AG04450 (cell line): ENCODE data around the gene DENND4B. TPM values are rescaled to one million over a fixed set of nuclear protein-coding genes. Genes with fewer than 3 reads are reported as not detected.

Experiments used
- polyA plus RNA-seq: library from polyadenylated mRNA; depleted of rRNA; stranded (reverse); fragments of >200 nt; gene quantifications from 2 replicates; pipeline ENCODE4 v1.2.3, GENCODE V29; 2011; rRNA removed
- small RNA-seq: library from RNA; depleted of rRNA; stranded (forward); fragments of <200 nt; gene quantifications from one replicate; pipeline ENCODE3, GENCODE V24; 2012; ENCODE audit warnings: low read depth; ENCODE audit not compliant: insufficient read length

DENND4B gene
- polyA plus RNA-seq, 1 experiment, result 10.3 TPM

Small RNA genes lying within 50 kb of the gene (small RNA-seq; reads per million reads assigned to genes)
- gene AL831737.1 (not detected), gene MIR6737 (not detected)

Other genes starting within 250 kb of the DENND4B start
- gene INTS3, start 218.7 kb downstream of the DENND4B start, polyA plus RNA-seq, result 44.5 and 45.1 TPM in 2 replicates
- gene SLC27A3, start 171.3 kb downstream of the DENND4B start, polyA plus RNA-seq, result 9.9 and 14.3 TPM in 2 replicates
- gene GATAD2B, start 23.7 kb downstream of the DENND4B start, polyA plus RNA-seq, result 4.8 and 6.8 TPM in 2 replicates
- gene CRTC2, start 11.9 kb upstream of the DENND4B start, polyA plus RNA-seq, result 12.7 and 13.8 TPM in 2 replicates
- 84.0 and 98.6 TPM in 2 replicates for gene SLC39A1, start 16.8 kb upstream of the DENND4B start, polyA plus RNA-seq
- gene CREB3L4, start 21.2 kb upstream of the DENND4B start, polyA plus RNA-seq, result 7.7 and 10.0 TPM in 2 replicates
- 159 and 160 TPM in 2 replicates for gene JTB, start 31.0 kb upstream of the DENND4B start, polyA plus RNA-seq
- gene RAB13, start 39.6 kb upstream of the DENND4B start, polyA plus RNA-seq, result 250 and 259 TPM in 2 replicates
- gene RPS27, start 44.0 kb upstream of the DENND4B start, polyA plus RNA-seq, result 6,731 and 8,507 TPM in 2 replicates
- 0.01 TPM in 1 of 2 replicates, not detected in the other for gene NUP210L, start 208.4 kb upstream of the DENND4B start, polyA plus RNA-seq
- gene TPM3, start 245.4 kb upstream of the DENND4B start, polyA plus RNA-seq, result 397 and 565 TPM in 2 replicates